Measurements from ENCODE around the gene KLF6.
A peak's percentile ranks its signal among the peaks of the same experiment; 100 is the strongest.

KLF6 gene

GRCh38 chr10:3789621-3790020 is 4.6 kb upstream of the KLF6 start:
- FAIRE-seq: no peak
- no peak for DNase-seq (ENCODE audit: low spot score)

GRCh38 chr10:3787816-3788215 is 2.8 kb upstream of the KLF6 start:
- FAIRE-seq: no peak
- no peak for DNase-seq (ENCODE audit: low spot score)

GRCh38 chr10:3787016-3787400 is 2.0 kb upstream of the KLF6 start:
- no peak for FAIRE-seq
- no peak for DNase-seq (ENCODE audit: low spot score)

- FAIRE-seq: peak; percentile 36
- peak; percentile 66 for DNase-seq (ENCODE audit: low spot score)
Observed at GRCh38 chr10:3786295-3787015, 1.4 kb upstream of the KLF6 start.

- FAIRE-seq (no peak), DNase-seq (ENCODE audit: low spot score) (peak; percentile 33)
Observed at GRCh38 chr10:3785851-3786271, 852 bp upstream of the KLF6 start.

- FAIRE-seq (no peak), DNase-seq (ENCODE audit: low spot score) (peak; percentile 97)
Observed at GRCh38 chr10:3785251-3785850, 342 bp upstream of the KLF6 start.

- no peak for FAIRE-seq
- DNase-seq (ENCODE audit: low spot score): peak; percentile 60
Observed at GRCh38 chr10:3783682-3784432, 1.2 kb downstream of the KLF6 start.

GRCh38 chr10:3783316-3783681 is 1.7 kb downstream of the KLF6 start:
- FAIRE-seq (no peak), DNase-seq (ENCODE audit: low spot score) (peak; percentile 72)

GRCh38 chr10:3782451-3783315 is 2.3 kb downstream of the KLF6 start:
- FAIRE-seq (peak; percentile 84), DNase-seq (ENCODE audit: low spot score) (peak; percentile 94)

- FAIRE-seq: no peak
- DNase-seq (ENCODE audit: low spot score): no peak
Observed at GRCh38 chr10:3782146-3782450, 2.9 kb downstream of the KLF6 start.

- DNase-seq (ENCODE audit: low spot score) (peak; percentile 68), FAIRE-seq (no peak)
Observed at GRCh38 chr10:3781468-3782145, 3.4 kb downstream of the KLF6 start.

- FAIRE-seq: no peak
Observed at GRCh38 chr10:3780771-3781467, 4.1 kb downstream of the KLF6 start.

GRCh38 chr10:3780021-3780770 is 4.8 kb downstream of the KLF6 start:
- DNase-seq (ENCODE audit: low spot score) (peak; percentile 88), FAIRE-seq (peak; percentile 52)

More at GRCh38 chr10:3780771-3781467, 4.1 kb downstream of the KLF6 start:
- DNase-seq (ENCODE audit: low spot score): no peak

GRCh38 chr10:3779158-3779741 is 5.8 kb downstream of the KLF6 start:
- DNase-seq (ENCODE audit: low spot score) (peak; percentile 39), FAIRE-seq (no peak)

GRCh38 chr10:3778692-3779157 is 6.3 kb downstream of the KLF6 start:
- no peak for DNase-seq (ENCODE audit: low spot score)
- no peak for FAIRE-seq

GRCh38 chr10:3777981-3778691 is 6.9 kb downstream of the KLF6 start:
- DNase-seq (ENCODE audit: low spot score) (peak; percentile 10), FAIRE-seq (no peak)

GRCh38 chr10:3776796-3777571 is 8.0 kb downstream of the KLF6 start:
- DNase-seq (ENCODE audit: low spot score) (peak; percentile 91), FAIRE-seq (peak; percentile 87)
